GF-D8 (cell line): Measurements from ENCODE around the gene SAMD14.

Experiments used
- DNase-seq: peaks from one replicate; lab custom pipeline; 2025; lab: John Stamatoyannopoulos, UW

Gene SAMD14

DNA sequence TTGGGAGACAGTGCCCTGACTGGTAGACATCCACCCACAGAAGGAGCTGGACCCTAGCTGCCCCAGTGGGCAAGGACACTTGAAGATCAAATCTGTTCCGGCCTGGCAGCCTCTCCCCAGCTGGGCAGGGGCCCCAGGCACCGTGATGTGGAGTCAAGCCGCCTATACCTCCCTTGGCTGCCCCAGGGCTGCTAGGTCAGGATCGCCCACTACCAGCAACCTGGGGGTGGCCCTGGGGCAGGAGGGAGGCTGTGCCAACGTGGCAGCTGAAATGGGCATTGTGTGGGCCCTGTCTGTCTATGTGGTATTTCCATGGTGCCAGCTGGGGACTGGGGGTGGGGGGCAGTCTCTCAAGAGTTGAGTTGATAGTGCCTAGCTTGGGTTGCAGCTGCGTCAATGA, 33.9 kb downstream of the SAMD14 start:
- DNase-seq: no peak

- no peak for DNase-seq
Measured at GRCh38 chr17:50095626-50096037, 34.3 kb downstream of the SAMD14 start.

DNA sequence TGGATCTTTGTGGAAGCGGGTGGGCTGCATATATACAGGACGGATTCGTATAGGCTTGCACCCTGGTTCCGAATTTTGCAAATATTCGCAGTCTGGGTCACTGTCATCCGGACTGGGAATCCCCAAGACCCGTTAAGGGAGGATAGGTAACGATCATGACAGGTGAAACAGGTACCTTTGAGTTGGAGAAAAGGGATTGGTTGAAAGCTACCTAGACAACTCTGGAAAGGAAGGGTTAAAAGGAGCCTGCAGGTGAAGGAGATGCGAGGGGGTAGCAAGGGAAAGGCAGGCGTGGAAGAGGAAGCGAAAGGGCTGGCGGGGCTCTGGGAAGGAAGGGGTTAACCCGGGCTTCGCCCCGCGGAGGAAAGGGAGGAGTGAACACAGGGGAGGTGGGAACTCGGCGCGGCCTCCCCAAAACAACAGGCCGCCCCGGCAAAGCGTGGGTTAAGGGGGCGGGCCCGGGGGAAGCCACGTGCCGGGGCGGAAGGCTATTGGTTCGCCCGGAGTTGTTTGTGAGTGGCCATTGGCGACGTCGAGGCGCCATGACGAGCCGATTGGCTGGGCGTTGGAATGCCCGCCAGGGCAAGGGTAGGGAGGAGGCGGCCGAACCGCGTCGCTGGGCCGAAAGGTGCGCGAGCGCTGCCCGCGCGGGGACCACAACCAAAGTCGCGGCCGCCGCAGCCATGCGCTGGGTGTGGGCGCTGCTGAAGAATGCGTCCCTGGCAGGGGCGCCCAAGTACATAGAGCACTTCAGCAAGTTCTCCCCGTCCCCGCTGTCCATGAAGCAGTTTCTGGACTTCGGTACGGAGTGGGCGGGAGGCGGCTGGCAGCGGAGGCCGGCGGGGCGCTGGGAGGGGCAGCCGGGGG, 35.0 kb downstream of the SAMD14 start, which contains the start of gene PDK2:
Gene PDK2 (plus strand): TSS at position 599 of the 867 bp plus-strand sequence. CDS start 85 bp downstream, at position 684.
- DNase-seq: peak; percentile 48

DNA sequence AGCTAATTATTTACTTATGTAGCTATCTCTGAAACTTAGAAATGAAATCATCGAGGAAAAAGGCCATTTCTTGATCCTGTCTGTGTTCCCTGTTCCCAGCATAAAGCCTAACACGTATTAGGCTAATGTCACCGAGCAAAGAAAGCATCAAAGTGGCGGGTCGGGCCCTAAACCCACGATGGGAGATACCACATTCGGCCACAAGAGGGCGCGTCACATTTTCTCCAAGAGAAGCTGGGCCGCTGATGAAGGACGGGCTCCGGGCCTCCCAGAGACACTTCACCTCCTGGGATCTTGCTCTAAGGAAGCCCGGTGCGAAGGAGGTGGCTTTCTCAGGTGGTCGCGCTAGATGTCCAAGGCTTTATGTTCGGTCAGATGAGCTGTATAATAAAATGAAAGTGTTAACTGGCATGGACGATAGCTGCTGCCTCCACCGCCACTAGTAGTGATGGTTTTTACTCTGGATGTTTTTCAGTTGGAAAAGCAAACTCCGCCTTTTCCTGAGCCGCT, 35.7 kb downstream of the SAMD14 start:
- DNase-seq: peak; percentile 7

DNA sequence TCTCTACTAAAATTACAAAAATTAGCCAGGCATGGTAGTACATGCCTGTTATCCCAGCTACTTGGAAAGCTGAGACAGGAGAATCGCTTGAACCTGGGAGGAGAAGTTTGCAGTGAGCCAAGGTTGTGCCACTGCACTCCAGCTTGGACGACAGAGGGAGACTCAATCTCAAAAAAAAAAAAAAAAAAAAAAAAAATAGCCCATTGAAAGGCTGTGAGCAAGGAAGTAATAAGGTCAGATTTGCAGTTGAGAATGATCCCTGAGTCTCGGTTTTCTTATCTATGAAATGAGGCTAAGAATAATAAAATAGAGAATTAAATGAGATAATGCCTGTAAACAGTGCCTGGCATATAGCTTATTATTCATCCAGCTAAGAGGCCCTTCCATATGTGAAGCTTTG, 36.2 kb downstream of the SAMD14 start:
- no peak for DNase-seq

DNA sequence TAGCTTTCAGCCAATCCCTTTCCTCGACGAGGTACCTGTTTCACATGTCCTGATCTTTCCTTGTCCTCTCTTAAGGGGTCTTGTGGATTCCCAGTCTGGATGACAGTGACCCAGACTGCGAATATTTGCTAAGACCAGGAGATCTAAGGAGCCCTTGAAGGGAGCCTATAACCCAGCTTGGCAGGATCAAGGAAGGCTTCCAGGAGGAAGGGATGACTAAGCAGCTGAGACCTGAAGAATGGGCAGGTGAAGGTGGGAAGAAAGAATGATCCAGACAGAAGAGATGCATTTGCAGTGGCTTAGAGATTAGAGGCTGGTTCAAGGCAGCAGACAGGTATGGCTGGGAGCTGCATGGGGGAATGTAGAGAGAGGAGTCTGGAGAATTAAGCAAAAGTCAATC, 36.7 kb downstream of the SAMD14 start:
- no peak for DNase-seq

DNA sequence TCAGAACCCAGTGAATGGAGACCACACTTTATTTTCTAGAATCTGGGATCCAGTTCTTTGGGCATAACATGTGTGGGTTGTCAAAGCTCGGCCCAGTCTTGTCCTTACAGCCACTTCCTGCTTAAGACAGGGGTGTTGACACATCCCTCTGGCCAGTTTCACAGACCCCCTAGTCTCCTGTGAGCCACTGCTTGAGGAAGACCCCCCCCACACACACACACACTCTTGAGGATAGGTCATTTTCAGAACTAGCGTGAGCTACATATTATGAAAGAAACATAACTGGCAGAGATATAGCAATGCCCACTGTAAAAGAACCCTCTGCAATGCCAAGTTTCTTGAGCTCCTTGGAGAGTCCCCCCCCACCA, 38.1 kb downstream of the SAMD14 start:
- no peak for DNase-seq

- DNase-seq: no peak
Measured at GRCh38 chr17:50090971-50091917, 38.7 kb downstream of the SAMD14 start.

- DNase-seq: no peak
Measured at GRCh38 chr17:50090071-50090470, 39.9 kb downstream of the SAMD14 start.

- no peak for DNase-seq
Measured at GRCh38 chr17:50088952-50089825, 40.8 kb downstream of the SAMD14 start.

GRCh38 chr17:50087912-50088405, 42.0 kb downstream of the SAMD14 start:
- no peak for DNase-seq

DNA sequence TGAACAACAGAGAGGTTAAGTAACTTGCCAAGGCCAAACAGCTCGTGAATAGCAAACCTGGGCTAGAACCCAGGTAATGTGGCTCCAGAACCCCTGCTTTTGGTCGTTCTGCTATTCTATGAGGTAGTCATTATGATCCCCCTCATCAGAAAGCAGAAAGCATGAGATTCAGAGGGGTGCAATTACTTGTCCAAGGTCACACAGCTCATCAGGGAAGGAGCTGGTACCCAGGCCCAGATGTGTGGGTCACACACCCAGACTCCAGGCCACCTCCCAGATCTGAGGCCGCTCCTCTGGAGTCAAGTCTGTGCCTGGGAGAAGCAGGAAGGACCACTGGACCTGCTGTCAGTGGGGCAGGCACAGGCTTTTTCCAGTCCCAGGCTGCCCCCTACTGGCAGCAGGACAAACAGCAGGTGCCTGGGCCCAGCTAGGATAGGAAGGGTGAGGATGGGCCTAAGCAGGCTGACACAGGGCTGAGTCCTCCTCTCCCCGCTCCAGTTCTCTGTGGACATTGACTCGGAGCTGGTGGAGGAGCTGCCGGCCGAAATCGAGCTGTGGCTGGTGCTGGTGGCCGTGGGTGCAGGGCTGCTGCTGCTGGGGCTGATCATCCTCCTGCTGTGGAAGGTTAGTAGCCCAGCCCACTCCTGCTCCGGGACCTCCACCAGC, 42.6 kb downstream of the SAMD14 start:
- DNase-seq: no peak

DNA sequence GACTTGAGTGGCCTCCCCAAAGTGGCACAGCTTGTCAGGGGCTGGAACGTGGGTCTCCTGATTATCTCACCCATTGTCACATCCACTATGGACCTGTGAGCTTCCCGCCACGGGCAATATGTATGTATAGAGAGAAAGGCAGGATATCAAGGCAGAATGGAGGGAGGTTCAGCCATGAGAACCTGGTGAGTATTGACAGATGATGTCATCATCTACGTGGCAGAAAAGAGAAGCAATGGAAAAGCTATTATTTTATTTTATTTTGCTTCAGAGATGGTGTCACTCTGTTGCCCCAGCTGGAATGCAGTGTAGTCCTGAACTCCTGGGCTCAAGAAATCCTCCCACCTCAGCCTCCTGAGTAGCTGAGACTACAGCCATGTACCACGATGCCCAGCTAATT, 48.2 kb downstream of the SAMD14 start:
- no peak for DNase-seq

DNA sequence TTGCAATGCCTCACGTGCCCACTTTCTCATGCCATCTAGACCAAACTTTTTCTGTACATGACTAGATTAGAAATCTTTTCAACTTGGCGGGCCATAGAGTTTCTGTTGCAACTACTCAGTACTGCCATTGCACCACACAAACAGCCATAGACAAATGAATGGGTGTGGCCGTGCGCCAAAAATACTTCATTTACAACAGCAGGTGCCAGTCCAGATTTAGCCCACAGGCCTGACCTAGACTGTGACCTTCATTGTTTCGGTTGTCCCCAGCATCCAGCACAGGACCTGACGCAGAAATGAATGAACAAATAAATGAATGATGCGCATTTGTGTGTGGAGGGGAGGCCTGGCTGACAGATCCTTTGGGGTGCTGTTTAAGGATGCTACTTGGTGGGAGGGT, 49.1 kb downstream of the SAMD14 start:
- no peak for DNase-seq

- no peak for DNase-seq
Measured at GRCh38 chr17:50080096-50080480, 49.9 kb downstream of the SAMD14 start.

DNA sequence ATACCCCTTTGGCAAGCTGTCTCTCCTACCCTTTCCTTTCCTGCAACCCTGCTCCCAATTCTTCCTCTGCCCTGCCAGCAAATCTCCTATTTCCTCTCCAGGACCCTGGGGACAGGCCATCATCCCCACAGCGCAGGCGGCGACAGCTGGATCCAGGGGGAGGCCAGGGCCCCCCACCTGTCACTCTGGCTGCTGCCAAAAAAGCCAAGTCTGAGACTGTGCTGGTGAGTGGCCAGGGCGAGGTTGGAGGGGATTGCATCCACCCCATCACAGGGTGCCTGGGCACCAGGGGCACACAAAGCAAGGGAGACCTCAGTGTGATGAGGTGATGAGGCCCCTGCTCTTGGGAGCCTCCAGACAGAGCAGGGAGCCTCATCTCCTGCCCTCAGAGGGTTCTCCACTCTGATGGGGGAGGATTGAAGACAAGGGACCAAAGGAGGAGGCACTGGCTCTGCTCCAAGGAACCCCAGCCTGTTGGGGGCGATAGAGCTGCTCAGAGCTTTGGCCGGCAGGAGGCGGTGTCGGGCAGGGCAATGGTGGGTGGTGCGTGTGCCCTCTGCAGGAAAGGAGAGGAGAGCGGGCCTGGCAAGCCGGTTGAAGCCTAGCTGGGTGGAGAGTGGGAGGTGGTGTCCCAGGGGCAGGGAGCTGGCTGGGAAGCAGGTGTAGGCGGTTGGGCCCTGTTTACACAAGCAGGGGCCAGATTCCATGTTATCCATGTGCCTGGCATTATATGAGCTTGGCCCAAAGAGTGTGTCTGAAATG, 50.4 kb downstream of the SAMD14 start:
- DNase-seq: no peak

DNA sequence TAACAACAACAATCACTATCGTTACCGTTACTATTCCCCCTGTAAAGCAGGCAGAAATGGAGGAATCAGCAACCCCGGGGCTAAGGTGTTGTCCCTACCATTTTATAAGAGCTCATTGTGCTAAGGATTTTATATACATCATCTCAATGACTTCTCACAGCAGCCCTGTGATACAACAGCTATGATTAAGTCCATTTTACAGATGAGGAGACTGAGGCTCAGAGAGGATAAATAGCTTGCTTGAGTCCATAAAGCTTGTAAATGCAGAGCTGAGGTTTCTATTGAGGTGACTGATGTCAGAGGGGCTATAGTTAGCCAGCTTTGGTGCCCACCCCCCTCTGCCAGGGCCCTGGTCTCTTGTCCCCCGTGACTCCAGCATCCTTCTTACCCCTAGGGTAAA, 51.5 kb downstream of the SAMD14 start:
- DNase-seq: no peak

- DNase-seq: no peak
Measured at GRCh38 chr17:50076591-50077235, 53.2 kb downstream of the SAMD14 start.

- no peak for DNase-seq
Measured at GRCh38 chr17:50076221-50076590, 53.8 kb downstream of the SAMD14 start.
